Measurements from ENCODE around the gene R3HDM2.
A peak's percentile ranks its signal among the peaks of the same experiment; 100 is the strongest.

DNA sequence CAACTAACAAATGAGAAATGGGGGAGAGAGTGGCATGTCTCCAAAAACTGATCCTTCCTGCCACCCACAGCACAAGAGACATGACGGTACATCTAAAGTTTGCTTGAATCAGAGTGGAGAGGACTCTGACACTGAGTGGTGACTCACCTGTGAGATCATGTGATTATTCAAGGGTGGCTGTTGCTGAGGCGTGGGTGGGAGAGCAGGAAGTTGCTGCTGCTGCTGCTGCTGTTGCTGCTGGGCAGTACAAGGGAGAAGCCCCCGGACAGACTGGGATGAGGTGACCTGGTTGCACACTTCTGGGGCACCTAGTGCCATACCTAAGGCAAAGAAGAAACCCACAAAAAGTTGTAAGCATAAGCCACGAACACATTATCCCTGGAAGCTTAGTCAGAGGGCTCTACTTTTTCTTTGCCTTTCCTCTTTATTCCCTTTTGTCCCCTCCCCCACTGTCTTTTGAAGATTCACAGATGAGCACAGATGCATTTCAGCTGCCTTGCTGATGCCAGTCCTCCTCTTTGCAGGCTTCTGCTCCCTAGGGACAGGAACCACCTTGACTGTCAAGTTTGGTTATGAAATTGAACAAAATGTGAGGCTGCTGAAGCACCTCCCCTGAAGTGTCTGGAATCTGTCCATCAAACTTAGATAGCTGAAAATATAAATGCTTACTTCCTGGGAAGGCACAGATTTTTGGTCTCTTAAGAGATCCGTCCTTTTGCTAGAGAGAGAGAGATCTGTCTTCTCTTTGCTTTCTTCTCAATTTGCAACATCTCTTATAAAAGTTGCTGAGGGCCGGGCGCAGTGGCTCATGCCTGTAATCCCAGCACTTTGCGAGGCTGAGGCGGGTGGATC lies 150.4 kb downstream of the R3HDM2 start:
- TF ChIP-seq, protein P1, sequence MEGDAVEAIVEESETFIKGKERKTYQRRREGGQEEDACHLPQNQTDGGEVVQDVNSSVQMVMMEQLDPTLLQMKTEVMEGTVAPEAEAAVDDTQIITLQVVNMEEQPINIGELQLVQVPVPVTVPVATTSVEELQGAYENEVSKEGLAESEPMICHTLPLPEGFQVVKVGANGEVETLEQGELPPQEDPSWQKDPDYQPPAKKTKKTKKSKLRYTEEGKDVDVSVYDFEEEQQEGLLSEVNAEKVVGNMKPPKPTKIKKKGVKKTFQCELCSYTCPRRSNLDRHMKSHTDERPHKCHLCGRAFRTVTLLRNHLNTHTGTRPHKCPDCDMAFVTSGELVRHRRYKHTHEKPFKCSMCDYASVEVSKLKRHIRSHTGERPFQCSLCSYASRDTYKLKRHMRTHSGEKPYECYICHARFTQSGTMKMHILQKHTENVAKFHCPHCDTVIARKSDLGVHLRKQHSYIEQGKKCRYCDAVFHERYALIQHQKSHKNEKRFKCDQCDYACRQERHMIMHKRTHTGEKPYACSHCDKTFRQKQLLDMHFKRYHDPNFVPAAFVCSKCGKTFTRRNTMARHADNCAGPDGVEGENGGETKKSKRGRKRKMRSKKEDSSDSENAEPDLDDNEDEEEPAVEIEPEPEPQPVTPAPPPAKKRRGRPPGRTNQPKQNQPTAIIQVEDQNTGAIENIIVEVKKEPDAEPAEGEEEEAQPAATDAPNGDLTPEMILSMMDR (IDR thresholded peaks at IDR 0.05; ENCODE audit: low read depth, low read length, missing input control): no peak
- no peak for TF ChIP-seq FOXA1 (IDR thresholded peaks at IDR 0.05)
- peak; percentile 58 for TF ChIP-seq SP1 (IDR thresholded peaks at IDR 0.05)
- TF ChIP-seq TAF1 (conservative IDR thresholded peaks at IDR 0.05): no peak
- TF ChIP-seq, protein P2, sequence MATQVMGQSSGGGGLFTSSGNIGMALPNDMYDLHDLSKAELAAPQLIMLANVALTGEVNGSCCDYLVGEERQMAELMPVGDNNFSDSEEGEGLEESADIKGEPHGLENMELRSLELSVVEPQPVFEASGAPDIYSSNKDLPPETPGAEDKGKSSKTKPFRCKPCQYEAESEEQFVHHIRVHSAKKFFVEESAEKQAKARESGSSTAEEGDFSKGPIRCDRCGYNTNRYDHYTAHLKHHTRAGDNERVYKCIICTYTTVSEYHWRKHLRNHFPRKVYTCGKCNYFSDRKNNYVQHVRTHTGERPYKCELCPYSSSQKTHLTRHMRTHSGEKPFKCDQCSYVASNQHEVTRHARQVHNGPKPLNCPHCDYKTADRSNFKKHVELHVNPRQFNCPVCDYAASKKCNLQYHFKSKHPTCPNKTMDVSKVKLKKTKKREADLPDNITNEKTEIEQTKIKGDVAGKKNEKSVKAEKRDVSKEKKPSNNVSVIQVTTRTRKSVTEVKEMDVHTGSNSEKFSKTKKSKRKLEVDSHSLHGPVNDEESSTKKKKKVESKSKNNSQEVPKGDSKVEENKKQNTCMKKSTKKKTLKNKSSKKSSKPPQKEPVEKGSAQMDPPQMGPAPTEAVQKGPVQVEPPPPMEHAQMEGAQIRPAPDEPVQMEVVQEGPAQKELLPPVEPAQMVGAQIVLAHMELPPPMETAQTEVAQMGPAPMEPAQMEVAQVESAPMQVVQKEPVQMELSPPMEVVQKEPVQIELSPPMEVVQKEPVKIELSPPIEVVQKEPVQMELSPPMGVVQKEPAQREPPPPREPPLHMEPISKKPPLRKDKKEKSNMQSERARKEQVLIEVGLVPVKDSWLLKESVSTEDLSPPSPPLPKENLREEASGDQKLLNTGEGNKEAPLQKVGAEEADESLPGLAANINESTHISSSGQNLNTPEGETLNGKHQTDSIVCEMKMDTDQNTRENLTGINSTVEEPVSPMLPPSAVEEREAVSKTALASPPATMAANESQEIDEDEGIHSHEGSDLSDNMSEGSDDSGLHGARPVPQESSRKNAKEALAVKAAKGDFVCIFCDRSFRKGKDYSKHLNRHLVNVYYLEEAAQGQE (IDR thresholded peaks at IDR 0.05): no peak
- peak; percentile 12 to 13 for TF ChIP-seq RAD21 (IDR thresholded peaks at IDR 0.05)

Measured in liver (tissue), 3 donors.